NT2/D1 (cell line): ENCODE measurements around the gene ATP6V0B.

Source experiments
- SUZ12 ChIP-seq: IDR thresholded peaks from 2 replicates; pipeline ENCODE4 v1.6.1; 2011; ENCODE audit not compliant: insufficient read length, insufficient read depth; ENCODE audit errors: extremely low read depth
- YY1 ChIP-seq: IDR thresholded peaks from 2 replicates; pipeline ENCODE4 v1.6.1; 2011; ENCODE audit not compliant: insufficient read length, insufficient read depth

DNA sequence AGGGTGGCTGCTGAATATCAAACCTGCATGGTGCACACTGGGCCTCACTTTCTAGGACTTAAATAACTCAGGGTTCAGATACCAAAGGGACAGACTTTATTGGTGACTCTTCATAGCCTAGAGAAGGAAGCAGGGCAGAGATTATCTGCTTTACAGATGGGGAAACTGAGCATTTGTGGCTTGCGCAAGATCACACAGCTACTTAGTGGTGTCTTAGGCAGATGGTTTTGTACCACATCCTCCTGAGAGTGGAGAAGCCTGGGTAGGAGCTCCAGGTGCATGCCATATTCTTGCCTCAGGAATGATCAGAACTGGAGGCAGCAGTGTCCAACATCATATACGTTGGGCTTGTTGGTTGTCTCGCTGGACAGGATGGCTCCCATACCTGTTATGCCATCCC, 11.8 kb upstream of the ATP6V0B start:
- TF ChIP-seq YY1: no peak
- no peak for TF ChIP-seq SUZ12
